Neutrophil (primary cell): ENCODE results near the gene MCRIP1.

ENCODE experiments used
- H3K27ac ChIP-seq: fragments of 200-600 bp; sonication (generic); 2 replicates; pipeline ENCODE4 v1.5.1; 2016; ENCODE audit warnings: mild to moderate bottlenecking, moderate library complexity
- H3K27me3 ChIP-seq: fragments of 200-600 bp; sonication (generic); 2 replicates; pipeline ENCODE4 v1.6.0; 2016; ENCODE audit warnings: mild to moderate bottlenecking
- H3K36me3 ChIP-seq: fragments of 200-600 bp; sonication (generic); 2 replicates; pipeline ENCODE4 v1.5.1; 2017
- H3K4me1 ChIP-seq, 2 experiments: fragments of 200-600 bp in 1 of 2; sonication (generic) in 1 of 2; 1 replicate in 1 of 2; 2 replicates in 1 of 2; pipeline versions ENCODE4 v1.5.1 to v1.6.1; 2013 to 2016; ENCODE audit warnings: low read depth in 1 of 2, low read length in 1 of 2, mild to moderate bottlenecking in 1 of 2, moderate library complexity in 1 of 2; ENCODE audit not compliant: control insufficient read depth in 1 of 2, insufficient read depth in 1 of 2
- H3K4me3 ChIP-seq, 2 experiments: fragments of 200-600 bp in 1 of 2; sonication (generic) in 1 of 2; 1 replicate in 1 of 2; 2 replicates in 1 of 2; pipeline ENCODE4 v1.5.1; 2013 to 2016; ENCODE audit warnings: low read depth in 1 of 2, low read length in 1 of 2, mild to moderate bottlenecking in 1 of 2, moderate library complexity in 1 of 2
- H3K9me3 ChIP-seq: fragments of 200-600 bp; sonication (generic); 2 replicates; pipeline ENCODE4 v1.5.1; 2016
- CTCF ChIP-seq: fragments of 200-600 bp; sonication (generic); IDR thresholded peaks from 2 replicates; pipeline ENCODE4 v1.5.1; 2016; ENCODE audit warnings: antibody characterized with exemption

MCRIP1 gene

GRCh38 chr17:81858170-81858966 lies 25.3 kb upstream of the MCRIP1 start:
- H3K9me3 ChIP-seq = no peaks in the 10 kb centered on the region
- no peaks in the 10 kb centered on the region for H3K27me3 ChIP-seq
- peaks cover 36% of the 10 kb centered on the region for H3K36me3 ChIP-seq
- peaks cover 50 to 56% of the 10 kb centered on the region in 2 experiments for H3K4me1 ChIP-seq
- H3K4me3 ChIP-seq = peak overlapping the region; percentile 81 to 95
- H3K27ac ChIP-seq = peak overlapping the region; percentile 96
- TF ChIP-seq CTCF = no peak

GRCh38 chr17:81854974-81855774 lies 22.1 kb upstream of the MCRIP1 start:
- H3K4me3 ChIP-seq = no peak overlapping the region
- H3K36me3 ChIP-seq = peaks cover 64% of the 10 kb centered on the region
- H3K9me3 ChIP-seq = no peaks in the 10 kb centered on the region
- H3K27me3 ChIP-seq = no peaks in the 10 kb centered on the region
- H3K27ac ChIP-seq = no peak overlapping the region
- TF ChIP-seq CTCF = no peak
- H3K4me1 ChIP-seq = peaks cover 28 to 31% of the 10 kb centered on the region in 2 experiments

GRCh38 chr17:81852237-81852636 lies 19.1 kb upstream of the MCRIP1 start:
- Histone ChIP-seq H3K4me3 (no peak overlapping the region), H3K27me3 (no peaks in the 10 kb centered on the region), H3K4me1 (peaks cover 1 to 3% of the 10 kb centered on the region in 2 experiments), H3K36me3 (peaks cover 72% of the 10 kb centered on the region), H3K27ac (no peak overlapping the region), H3K9me3 (no peaks in the 10 kb centered on the region)
- TF ChIP-seq CTCF = no peak

GRCh38 chr17:81851423-81851822 lies 18.3 kb upstream of the MCRIP1 start:
- H3K27me3 ChIP-seq = no peaks in the 10 kb centered on the region
- peaks cover 77% of the 10 kb centered on the region for H3K36me3 ChIP-seq
- no peak for TF ChIP-seq CTCF
- H3K27ac ChIP-seq = no peak overlapping the region
- H3K9me3 ChIP-seq = no peaks in the 10 kb centered on the region
- H3K4me3 ChIP-seq = no peak overlapping the region
- no peaks in the 10 kb centered on the region for H3K4me1 ChIP-seq

GRCh38 chr17:81849457-81849856 lies 16.4 kb upstream of the MCRIP1 start:
- TF ChIP-seq CTCF = no peak
- no peaks in the 10 kb centered on the region for H3K4me1 ChIP-seq
- peaks cover 85% of the 10 kb centered on the region for H3K36me3 ChIP-seq
- no peaks in the 10 kb centered on the region for H3K9me3 ChIP-seq
- no peak overlapping the region for H3K4me3 ChIP-seq
- no peaks in the 10 kb centered on the region for H3K27me3 ChIP-seq
- H3K27ac ChIP-seq = no peak overlapping the region
